HG02970 (cell line): ENCODE data around the gene NPC1.

Source experiments
- ATAC-seq: cut with Tn5 transposase; IDR thresholded peaks from one replicate; pipeline ENCODE4 v1.9.1; 2021; ENCODE audit warnings: mild to moderate bottlenecking, moderate library complexity, moderate number of reproducible peaks; ENCODE audit not compliant: unreplicated experiment, low FRiP score

NPC1 gene

DNA sequence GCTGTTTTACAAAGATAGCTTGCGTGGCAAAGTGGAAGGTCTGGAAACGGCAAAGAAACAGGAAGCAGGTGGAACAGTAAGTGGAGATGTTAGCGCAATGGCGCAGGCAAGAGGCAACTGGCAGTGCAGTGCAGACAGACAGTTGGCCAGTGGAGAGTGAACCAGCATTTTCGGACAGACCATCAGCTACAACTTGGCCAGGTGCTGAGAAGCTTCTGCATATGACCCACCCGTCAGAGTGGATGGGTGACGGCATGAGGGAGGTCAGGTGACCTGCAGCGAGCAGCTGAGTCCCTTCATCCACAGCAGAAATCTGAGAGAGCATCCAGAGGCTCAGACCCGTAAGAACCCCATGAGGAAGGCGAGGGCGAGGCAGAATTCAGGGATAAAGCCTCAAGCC lies 33.8 kb downstream of the NPC1 start:
- no peak for ATAC-seq

GRCh38 chr18:23551978-23552377 lies 34.3 kb downstream of the NPC1 start:
- no peak for ATAC-seq

DNA sequence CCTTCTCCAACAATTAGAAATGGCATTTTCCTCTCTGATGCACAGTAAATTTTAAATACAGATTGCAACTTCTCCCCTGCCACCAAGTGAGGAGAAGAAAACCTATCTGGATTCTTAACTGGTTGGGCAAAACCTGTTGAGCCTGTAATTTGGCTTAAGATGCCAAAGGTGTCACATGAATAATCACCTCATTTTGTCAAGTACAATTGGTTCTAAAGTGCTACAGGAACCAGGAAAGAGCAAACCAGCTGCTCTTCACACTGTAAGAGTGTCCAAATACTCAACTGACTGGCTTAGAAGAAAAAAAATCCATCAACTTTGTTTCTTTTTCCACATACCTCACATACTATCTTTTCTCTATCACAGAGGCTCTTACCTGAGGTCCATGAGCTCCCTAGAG lies 35.4 kb downstream of the NPC1 start:
- ATAC-seq = no peak

GRCh38 chr18:23548719-23549118 lies 37.6 kb downstream of the NPC1 start:
- no peak for ATAC-seq

DNA sequence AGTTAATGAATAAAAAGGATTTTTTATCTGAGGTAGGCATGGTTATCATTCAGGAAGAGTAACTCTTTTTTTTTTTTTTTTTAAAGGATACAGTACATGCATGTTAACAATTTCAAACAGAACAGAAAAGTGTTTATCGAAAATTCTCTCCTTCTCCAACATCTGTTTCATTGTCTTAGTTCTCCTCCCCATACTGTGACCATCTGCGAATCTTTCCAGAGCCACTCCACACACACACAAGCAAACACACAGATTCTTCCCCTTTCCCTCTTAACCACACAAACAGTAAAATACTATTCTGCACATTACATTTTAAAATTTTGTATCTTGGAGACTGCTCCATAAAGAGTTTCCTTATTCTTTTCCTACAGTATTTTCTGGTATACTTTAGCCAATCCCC lies 38.0 kb downstream of the NPC1 start:
- ATAC-seq = no peak

GRCh38 chr18:23547846-23548245 lies 38.5 kb downstream of the NPC1 start:
- no peak for ATAC-seq

DNA sequence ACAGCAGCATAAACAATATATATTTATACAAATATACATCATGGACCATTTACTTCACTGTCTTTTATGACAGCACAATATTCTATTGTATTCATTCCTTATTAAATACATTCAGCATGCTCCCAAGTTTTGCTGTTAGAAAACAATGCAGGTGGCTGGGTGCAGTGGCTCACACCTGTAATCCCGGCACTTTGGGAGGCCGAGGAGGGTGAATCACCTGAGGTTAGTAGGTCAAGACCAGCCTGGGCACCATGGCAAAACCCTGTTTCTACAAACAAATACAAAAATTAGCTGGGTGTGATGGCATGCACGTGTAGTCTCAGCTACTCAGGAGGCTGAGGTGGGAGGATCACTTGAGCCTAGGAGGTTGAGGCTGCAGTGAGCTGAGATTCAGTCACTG lies 39.0 kb downstream of the NPC1 start:
- ATAC-seq = no peak

DNA sequence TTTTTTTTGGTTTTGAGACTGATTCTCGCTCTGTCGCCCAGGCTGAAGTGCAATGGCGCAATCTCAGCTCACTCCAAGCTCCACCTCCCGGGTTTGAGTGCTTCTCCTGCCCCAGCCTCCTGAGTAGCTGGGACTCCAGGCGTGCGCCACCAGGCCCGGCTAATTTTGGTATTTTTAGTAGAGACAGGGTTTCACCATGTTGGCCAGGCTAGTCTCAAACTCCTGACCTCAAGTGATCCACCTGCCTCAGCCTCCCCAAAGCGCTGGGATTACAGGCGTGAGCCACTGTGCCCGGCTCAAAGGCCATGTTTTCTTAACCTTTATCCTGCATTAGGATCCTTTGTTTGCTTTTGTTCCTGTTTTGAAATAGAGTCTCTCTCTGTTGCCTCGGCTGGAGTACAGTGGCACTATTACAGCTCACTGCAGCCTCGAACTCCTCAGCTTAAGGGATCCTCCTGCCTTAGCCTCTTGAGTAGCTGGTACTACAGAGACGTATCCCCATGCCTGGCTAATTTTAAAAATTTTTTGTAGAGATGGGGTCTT lies 41.0 kb downstream of the NPC1 start:
- ATAC-seq = no peak

DNA sequence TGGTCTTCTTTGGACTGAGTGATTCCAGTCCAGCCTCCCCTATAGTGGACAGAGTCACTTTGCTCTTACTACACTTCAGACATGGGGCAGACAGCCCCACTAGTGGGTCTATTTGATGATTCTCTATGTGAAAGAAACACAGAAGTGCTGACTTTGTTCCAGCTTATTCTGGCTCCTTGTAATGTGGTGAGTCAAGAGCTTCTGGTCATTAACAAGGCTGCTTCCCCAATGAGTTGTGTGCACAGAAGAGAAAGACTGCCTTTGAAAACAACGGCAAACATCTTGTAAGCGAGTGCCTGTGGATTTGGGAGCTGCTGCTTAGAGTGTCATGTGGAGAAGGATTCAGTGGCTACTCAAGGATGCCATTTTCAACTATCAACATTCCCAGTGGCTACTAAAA lies 43.8 kb downstream of the NPC1 start:
- no peak for ATAC-seq

DNA sequence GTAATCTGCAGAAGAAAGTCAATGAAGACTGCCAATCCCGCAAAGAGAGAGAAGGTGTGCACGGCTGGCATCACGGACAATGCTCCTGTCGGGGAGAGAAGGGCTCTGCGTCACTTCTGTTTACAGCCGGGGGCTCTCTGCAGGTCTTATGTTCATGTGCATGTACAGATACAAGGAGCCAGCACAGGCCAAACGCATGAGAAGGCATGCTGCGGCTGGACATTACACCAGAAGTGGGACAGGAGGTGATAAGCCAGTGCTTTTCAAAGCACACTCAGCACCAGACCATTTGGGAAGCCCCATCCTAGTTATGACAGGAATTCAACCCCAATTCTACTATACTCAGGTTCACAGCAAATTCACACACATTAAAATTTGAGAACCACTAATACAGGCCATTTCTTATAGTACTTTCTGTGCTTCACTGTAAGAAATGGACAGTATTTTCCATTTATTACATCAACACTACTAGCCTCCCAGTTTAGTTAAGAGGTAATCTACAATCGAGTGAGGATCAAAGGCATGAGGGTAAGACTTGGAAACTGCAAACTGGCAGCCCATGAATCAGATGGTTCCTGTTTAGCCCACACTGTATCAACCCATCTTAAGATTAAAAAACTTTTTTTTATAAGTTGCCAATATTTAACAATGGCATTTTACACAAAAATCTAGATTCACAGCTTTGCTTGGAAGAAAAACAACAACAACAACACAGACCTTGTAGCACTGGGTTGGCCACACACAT lies 44.8 kb downstream of the NPC1 start:
- ATAC-seq = no peak

GRCh38 chr18:23540867-23541266 lies 45.4 kb downstream of the NPC1 start:
- no peak for ATAC-seq

GRCh38 chr18:23539911-23540525 lies 46.3 kb downstream of the NPC1 start:
- no peak for ATAC-seq

DNA sequence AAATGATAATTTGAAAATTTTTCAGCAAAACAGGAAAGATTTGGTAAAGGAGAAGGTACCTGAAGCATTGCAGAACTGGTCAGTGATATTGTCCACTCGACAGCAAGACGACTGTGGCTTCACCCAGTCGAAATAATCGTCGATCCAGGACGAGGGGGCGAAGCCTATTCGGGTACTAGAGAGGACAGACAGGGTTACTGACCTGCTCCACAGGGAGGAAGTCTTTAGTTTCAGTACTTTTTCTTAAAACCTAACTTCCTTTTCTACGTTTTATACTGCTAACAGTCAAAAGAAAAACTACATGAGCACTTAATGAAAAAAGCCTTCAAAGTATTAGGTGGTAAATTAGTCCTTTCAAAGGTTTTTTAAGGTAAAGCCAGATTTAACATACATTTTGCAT lies 47.0 kb downstream of the NPC1 start:
- no peak for ATAC-seq

- no peak for ATAC-seq
Observed at GRCh38 chr18:23538870-23539269, 47.4 kb downstream of the NPC1 start.

- ATAC-seq = no peak
Observed at GRCh38 chr18:23538001-23538400, 48.3 kb downstream of the NPC1 start.

DNA sequence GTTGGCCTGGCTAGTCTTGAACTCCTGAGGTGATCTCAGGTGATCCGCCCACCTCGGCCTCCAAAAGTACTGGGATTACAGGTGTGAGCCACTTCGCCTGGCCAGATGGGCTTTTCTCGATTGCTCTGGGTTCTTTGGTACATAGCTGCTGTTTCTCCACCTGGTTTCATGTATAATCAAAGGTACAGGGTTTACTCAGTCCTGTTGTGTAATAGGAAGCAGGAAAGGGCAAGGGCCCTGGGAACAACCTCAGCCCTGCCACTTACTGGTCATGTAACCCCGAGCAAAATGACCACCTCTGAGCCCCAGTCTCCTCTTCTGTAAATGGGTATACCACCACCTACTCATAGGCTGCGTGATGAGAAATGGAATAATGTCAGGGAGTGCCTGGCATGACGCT lies 49.0 kb downstream of the NPC1 start:
- no peak for ATAC-seq

GRCh38 chr18:23536204-23536603 lies 50.1 kb downstream of the NPC1 start:
- ATAC-seq = no peak

DNA sequence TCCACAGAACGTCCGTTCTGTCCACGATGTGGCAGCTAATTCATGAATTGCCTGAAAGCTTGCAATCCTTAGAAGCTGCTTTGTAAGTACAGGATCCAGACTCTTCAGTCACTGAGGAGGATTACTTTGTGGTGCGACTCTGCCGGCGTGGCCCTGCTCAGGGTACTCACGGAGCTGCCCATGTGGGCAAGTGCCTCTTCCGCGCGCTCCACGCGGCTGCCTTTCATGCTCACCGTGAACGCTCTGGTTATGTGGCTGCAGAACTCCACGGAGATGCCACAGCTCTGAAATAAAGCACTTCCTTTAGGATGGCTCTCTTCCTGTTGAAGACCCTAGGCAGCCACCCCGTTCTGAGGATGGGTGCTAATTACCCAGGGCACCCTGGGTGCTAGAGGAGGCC lies 52.0 kb downstream of the NPC1 start:
- ATAC-seq = no peak

GRCh38 chr18:23532848-23533247 lies 53.5 kb downstream of the NPC1 start:
- ATAC-seq = no peak

- ATAC-seq = no peak
Observed at GRCh38 chr18:23531912-23532311, 54.4 kb downstream of the NPC1 start.

DNA sequence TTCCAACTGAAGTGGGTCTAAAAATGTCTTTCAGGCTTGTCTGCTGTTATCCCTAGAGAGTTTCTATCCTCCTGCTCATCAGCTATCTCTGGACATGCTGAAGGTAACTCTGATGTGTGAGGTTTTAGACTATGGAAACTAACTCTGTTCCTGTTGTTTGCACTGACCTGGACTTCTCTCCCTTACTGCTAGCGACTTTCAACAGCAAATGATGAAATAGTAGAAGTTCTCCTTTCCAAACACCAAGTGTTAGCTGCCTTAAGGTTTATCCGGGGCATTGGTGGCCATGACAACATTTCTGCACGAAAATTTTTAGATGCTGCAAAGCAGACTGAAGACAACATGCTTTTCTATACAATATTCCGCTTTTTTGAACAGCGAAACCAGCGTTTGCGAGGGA lies 56.1 kb downstream of the NPC1 start:
- no peak for ATAC-seq

- ATAC-seq = no peak
Observed at GRCh38 chr18:23529604-23530003, 56.7 kb downstream of the NPC1 start.
